Smooth muscle cell (in vitro differentiated cells): ENCODE data around the gene PLEKHG7. TPM values are rescaled to one million over a fixed set of nuclear protein-coding genes. Genes with fewer than 3 reads are reported as not detected.

Experiments
- DNase-seq: peaks from one replicate; lab custom pipeline; 2025; ENCODE audit not compliant: unreplicated experiment; lab: John Stamatoyannopoulos, UW
- H2AFZ ChIP-seq: fragments of 200-600 bp; sonication (generic); 2 replicates; pipeline ENCODE4 v1.6.0; 2016; ENCODE audit warnings: antibody characterized with exemption, low read depth, mild to moderate bottlenecking
- H3F3A ChIP-seq: fragments of 200-600 bp; sonication (generic); 2 replicates; pipeline ENCODE4 v1.6.0; 2017; ENCODE audit warnings: antibody characterized with exemption, low read depth
- H3K27ac ChIP-seq: fragments of 200-600 bp; sonication (generic); 2 replicates; pipeline ENCODE4 v1.5.1; 2016; ENCODE audit warnings: low read depth, mild to moderate bottlenecking
- H3K27me3 ChIP-seq: fragments of 200-600 bp; sonication (generic); 2 replicates; pipeline ENCODE4 v1.6.1; 2016; ENCODE audit warnings: low read depth, mild to moderate bottlenecking
- H3K36me3 ChIP-seq: fragments of 200-600 bp; sonication (generic); 2 replicates; pipeline ENCODE4 v1.5.1; 2016; ENCODE audit warnings: low read depth
- H3K4me1 ChIP-seq: fragments of 200-600 bp; sonication (generic); 2 replicates; pipeline ENCODE4 v1.5.1; 2016; ENCODE audit warnings: low read depth
- H3K4me2 ChIP-seq: fragments of 200-600 bp; sonication (generic); 2 replicates; pipeline ENCODE4 v1.6.0; 2016; ENCODE audit warnings: mild to moderate bottlenecking
- H3K4me3 ChIP-seq: fragments of 200-600 bp; sonication (generic); 2 replicates; pipeline ENCODE4 v1.5.1; 2016; ENCODE audit warnings: mild to moderate bottlenecking
- H3K79me2 ChIP-seq: fragments of 200-600 bp; sonication (generic); 2 replicates; pipeline ENCODE4 v1.6.0; 2016; ENCODE audit warnings: low read depth, mild to moderate bottlenecking
- H3K9ac ChIP-seq: fragments of 200-600 bp; sonication (generic); 2 replicates; pipeline ENCODE4 v1.6.0; 2016; ENCODE audit warnings: low read depth
- H3K9me3 ChIP-seq: fragments of 200-600 bp; sonication (generic); replicated peaks from 2 replicates; pipeline ENCODE4 v1.5.1; 2016; ENCODE audit warnings: low read depth
- H4K20me1 ChIP-seq: fragments of 200-600 bp; sonication (generic); 2 replicates; pipeline ENCODE4 v1.6.0; 2016; ENCODE audit warnings: low read depth
- CTCF ChIP-seq: fragments of 200-600 bp; sonication (generic); IDR thresholded peaks from 2 replicates; pipeline ENCODE4 v1.5.1; 2017; ENCODE audit warnings: borderline replicate concordance, mild to moderate bottlenecking, antibody characterized with exemption; ENCODE audit not compliant: insufficient read depth, poor library complexity, severe bottlenecking
- WGBS: methylation state at CpG from one replicate; pipeline ENCODE4 v1.1.7; 2016; ENCODE audit warnings: low lambda C conversion rate; 5-methylcytosine and 5-hydroxymethylcytosine counted together
- polyA plus RNA-seq: library from polyadenylated mRNA; unstranded; fragments of >200 nt; fragmentation: Nextera tagmentation; extraction: Ambion mirVana; gene quantifications from 2 replicates; pipeline ENCODE4 v1.2.1, GENCODE V29; 2016
- total RNA-seq: library from RNA; depleted of rRNA; stranded (reverse); fragments of >200 nt; gene quantifications from 2 replicates; pipeline ENCODE4 v1.2.3, GENCODE V29; 2014

PLEKHG7 gene
- total and polyA plus RNA-seq, 2 experiments from 2014 or later = not detected

GRCh38 chr12:92753976-92754885 is 51.4 kb downstream of the PLEKHG7 start:
- Histone ChIP-seq H3K9ac (no peak overlapping the region), H3K36me3 (no peaks in the 10 kb centered on the region), H3K79me2 (no peaks in the 10 kb centered on the region), H3K4me2 (no peak overlapping the region), H3K27me3 (no peaks in the 10 kb centered on the region), H3K27ac (no peak overlapping the region), H3K9me3 (no peaks in the 10 kb centered on the region), H4K20me1 (no peaks in the 10 kb centered on the region), H3F3A (no peaks in the 10 kb centered on the region), H2AFZ (no peak overlapping the region), H3K4me1 (peaks cover under 1% of the 10 kb centered on the region), H3K4me3 (no peak overlapping the region)
- no peak for TF ChIP-seq CTCF
- DNase-seq = no peak
- 91% methylated on average over 10 of the region's 10 CpGs for WGBS

- no peaks in the 10 kb centered on the region for H4K20me1 ChIP-seq
- H3F3A ChIP-seq = no peaks in the 10 kb centered on the region
- no peak overlapping the region for H3K27ac ChIP-seq
- no peak for DNase-seq
- no peak overlapping the region for H3K4me2 ChIP-seq
- H3K27me3 ChIP-seq = no peaks in the 10 kb centered on the region
- H3K4me3 ChIP-seq = no peak overlapping the region
- H3K4me1 ChIP-seq = peaks cover 5% of the 10 kb centered on the region
- H3K36me3 ChIP-seq = no peaks in the 10 kb centered on the region
- H2AFZ ChIP-seq = no peak overlapping the region
- 93% methylated on average over 3 of the region's 3 CpGs for WGBS
- no peak for TF ChIP-seq CTCF
- H3K9me3 ChIP-seq = no peaks in the 10 kb centered on the region
- no peak overlapping the region for H3K9ac ChIP-seq
- H3K79me2 ChIP-seq = no peaks in the 10 kb centered on the region
These were observed 54.3 kb downstream of the PLEKHG7 start for GRCh38 chr12:92756898-92757596.

- H3K4me2 ChIP-seq = no peak overlapping the region
- WGBS = 94% methylated on average over 5 of the region's 5 CpGs
- no peak overlapping the region for H3K4me3 ChIP-seq
- no peak overlapping the region for H2AFZ ChIP-seq
- no peak overlapping the region for H3K27ac ChIP-seq
- no peaks in the 10 kb centered on the region for H3K9me3 ChIP-seq
- H3K27me3 ChIP-seq = no peaks in the 10 kb centered on the region
- no peaks in the 10 kb centered on the region for H3F3A ChIP-seq
- no peak overlapping the region for H3K9ac ChIP-seq
- DNase-seq = no peak
- no peaks in the 10 kb centered on the region for H3K79me2 ChIP-seq
- TF ChIP-seq CTCF = no peak
- no peaks in the 10 kb centered on the region for H4K20me1 ChIP-seq
- peaks cover 5% of the 10 kb centered on the region for H3K4me1 ChIP-seq
- no peaks in the 10 kb centered on the region for H3K36me3 ChIP-seq
These were observed 54.9 kb downstream of the PLEKHG7 start for GRCh38 chr12:92757597-92758121.
